Measurements from ENCODE around the gene CNKSR3. TPM values are rescaled to one million over a fixed set of nuclear protein-coding genes. Genes with fewer than 3 reads are reported as not detected.

CNKSR3 gene
- total RNA-seq, 4 donors from 2014 or later, result 4.5 to 7.8 (median 7.0) TPM

DNA sequence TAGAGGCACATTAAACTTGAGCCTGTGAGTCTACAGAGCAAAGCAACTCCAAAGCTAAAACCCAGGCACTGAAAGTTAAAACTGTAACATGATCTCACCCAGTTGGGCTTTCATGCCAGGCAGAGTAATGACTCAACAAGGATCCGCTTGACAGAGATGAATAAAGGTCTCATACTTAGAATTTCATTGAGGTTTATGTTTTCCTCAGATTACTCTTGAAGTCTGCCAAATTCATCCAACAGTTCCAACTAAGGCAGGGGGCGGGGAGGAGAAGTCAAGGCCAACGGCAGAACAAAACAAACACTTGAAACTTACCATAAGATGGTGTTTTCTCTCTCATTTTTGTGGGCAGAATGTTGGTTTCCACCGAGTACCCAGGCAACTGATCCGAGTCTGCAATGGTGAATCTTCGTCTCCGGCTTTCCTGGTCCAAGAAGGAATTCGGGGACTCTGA is 99.8 kb downstream of the CNKSR3 start:
- Histone ChIP-seq H3K36me3 (no peaks in the 10 kb centered on the region), H3K4me3 (replicated peaks in 1 of 3) (no peak overlapping the region), H3K27ac (peak overlapping the region; percentile 50 to 86 (median 82)), H3K9me3 (no peaks in the 10 kb centered on the region), H3K4me1 (peaks cover 12 to 36% of the 10 kb centered on the region in 2 donors), H3K27me3 (no peaks in the 10 kb centered on the region)
- intact Hi-C loops (cut with DNase I), result no loop called here
- 42 to 65% methylated on average over 8 of the region's 8 CpGs for WGBS, 2 donors
- peak; percentile 32 to 66 for DNase-seq
- TF ChIP-seq, protein P1, sequence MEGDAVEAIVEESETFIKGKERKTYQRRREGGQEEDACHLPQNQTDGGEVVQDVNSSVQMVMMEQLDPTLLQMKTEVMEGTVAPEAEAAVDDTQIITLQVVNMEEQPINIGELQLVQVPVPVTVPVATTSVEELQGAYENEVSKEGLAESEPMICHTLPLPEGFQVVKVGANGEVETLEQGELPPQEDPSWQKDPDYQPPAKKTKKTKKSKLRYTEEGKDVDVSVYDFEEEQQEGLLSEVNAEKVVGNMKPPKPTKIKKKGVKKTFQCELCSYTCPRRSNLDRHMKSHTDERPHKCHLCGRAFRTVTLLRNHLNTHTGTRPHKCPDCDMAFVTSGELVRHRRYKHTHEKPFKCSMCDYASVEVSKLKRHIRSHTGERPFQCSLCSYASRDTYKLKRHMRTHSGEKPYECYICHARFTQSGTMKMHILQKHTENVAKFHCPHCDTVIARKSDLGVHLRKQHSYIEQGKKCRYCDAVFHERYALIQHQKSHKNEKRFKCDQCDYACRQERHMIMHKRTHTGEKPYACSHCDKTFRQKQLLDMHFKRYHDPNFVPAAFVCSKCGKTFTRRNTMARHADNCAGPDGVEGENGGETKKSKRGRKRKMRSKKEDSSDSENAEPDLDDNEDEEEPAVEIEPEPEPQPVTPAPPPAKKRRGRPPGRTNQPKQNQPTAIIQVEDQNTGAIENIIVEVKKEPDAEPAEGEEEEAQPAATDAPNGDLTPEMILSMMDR (IDR thresholded peaks at IDR 0.05), result no peak
- TF ChIP-seq POLR2A (IDR thresholded peaks at IDR 0.05), result no peak

DNA sequence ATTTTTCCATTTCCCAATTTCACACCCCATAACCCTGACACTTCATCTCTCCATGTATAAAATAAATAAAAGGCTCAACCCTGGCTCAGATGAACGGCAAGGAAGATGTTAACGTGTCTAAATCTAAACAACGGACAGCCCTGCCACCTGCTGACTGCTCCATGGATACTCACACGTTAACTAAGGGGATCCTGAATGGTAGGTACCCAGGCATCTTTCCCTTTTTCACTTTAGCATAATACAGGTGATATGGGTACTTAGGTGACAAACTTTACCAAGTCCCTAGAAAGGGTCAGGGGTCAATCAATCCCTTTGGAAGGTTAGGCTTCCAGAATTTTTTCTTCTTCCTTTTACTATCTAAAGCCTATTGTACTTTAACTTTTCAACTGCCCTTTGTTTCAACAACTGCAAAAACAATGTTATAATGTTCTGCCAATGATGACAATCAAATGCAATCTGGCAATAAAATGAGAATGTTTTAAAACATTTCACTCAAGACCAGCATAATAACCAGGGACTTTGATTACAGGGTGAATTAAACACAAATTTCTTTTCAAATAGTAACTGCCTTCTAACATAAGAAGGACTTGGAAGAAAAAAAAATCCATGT is 101.5 kb downstream of the CNKSR3 start:
- H3K4me1 ChIP-seq, result peaks cover 16 to 43% of the 10 kb centered on the region in 2 donors
- WGBS, 2 donors, result 57 to 63% methylated on average over 4 of the region's 4 CpGs

DNA sequence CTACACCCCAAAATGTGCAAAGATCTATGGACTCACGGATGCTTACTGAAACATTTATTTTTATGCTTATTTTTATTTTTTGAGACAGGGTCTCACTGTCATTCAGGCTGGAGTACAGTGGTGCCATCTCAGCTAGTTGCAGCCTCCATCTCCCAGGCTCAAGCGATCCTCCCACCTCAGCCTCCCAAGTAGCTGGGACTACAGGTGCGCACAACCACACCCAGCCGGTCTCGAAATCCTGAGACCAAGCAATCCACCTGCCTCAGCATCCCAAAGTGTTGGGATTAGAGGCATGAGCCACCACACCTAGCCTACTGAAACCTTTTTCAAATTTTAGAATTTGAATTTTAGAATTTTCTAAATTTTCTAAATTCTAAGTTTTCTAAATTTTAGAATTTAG is 103.0 kb downstream of the CNKSR3 start:
- no peak for DNase-seq
- intact Hi-C loops (cut with DNase I), result no loop called here
- Histone ChIP-seq H3K27me3 (no peaks in the 10 kb centered on the region), H3K4me1 (peaks cover 16 to 47% of the 10 kb centered on the region in 2 donors), H3K4me3 (replicated peaks in 1 of 3) (no peak overlapping the region), H3K9me3 (no peaks in the 10 kb centered on the region), H3K36me3 (no peaks in the 10 kb centered on the region), H3K27ac (no peak overlapping the region)
- WGBS, 2 donors, result 97 to 98% methylated on average over 5 of the region's 5 CpGs
- no peak for TF ChIP-seq POLR2A (IDR thresholded peaks at IDR 0.05)
- TF ChIP-seq, protein P1 (IDR thresholded peaks at IDR 0.05), result no peak

More for the DNA sequence above, 101.5 kb downstream of the CNKSR3 start:
- Histone ChIP-seq H3K9me3 (no peaks in the 10 kb centered on the region), H3K27me3 (no peaks in the 10 kb centered on the region), H3K4me3 (replicated peaks in 1 of 3) (no peak overlapping the region), H3K27ac (peak overlapping the region in 1 of 3 donors; percentile 82), H3K36me3 (no peaks in the 10 kb centered on the region)
- DNase-seq, result peak; percentile 14 to 15
- intact Hi-C loops (cut with DNase I), result no loop called here
- no peak for TF ChIP-seq POLR2A (IDR thresholded peaks at IDR 0.05)
- TF ChIP-seq, protein P1 (IDR thresholded peaks at IDR 0.05), result peak in 4 of 6 experiments; percentile 26 to 43 (median 34)

DNA sequence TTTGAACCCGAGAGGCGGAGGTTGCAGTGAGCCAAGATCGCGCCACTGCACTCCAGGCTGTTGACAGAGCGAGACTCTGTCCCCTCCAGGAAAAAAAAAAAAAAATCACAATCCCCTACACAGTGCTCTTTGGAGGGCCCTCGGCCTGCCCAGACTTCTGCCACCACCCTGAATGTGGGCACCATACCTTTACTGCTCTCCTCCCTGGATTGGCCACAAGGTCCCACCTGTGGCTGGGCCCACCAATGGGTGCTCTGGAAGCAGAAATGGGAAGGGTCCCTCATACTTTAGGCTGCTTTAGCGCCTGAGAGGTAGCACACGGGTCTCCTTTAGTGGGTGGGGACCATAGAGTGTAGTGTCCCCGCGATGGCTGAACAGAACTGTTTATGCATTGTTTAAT is 103.6 kb downstream of the CNKSR3 start:
- WGBS, 2 donors, result 96 to 97% methylated on average over 9 to 10 of the region's 10 CpGs
- no peak for DNase-seq
- peaks cover 16 to 41% of the 10 kb centered on the region in 2 donors for H3K4me1 ChIP-seq
- no peak overlapping the region for H3K4me3 ChIP-seq (replicated peaks in 1 of 3)
- TF ChIP-seq, protein P1 (IDR thresholded peaks at IDR 0.05), result no peak
- no peak for TF ChIP-seq POLR2A (IDR thresholded peaks at IDR 0.05)
- H3K36me3 ChIP-seq, result no peaks in the 10 kb centered on the region
- no peak overlapping the region for H3K27ac ChIP-seq
- H3K9me3 ChIP-seq, result no peaks in the 10 kb centered on the region
- intact Hi-C loops (cut with DNase I), result no loop called here
- no peaks in the 10 kb centered on the region for H3K27me3 ChIP-seq

DNA sequence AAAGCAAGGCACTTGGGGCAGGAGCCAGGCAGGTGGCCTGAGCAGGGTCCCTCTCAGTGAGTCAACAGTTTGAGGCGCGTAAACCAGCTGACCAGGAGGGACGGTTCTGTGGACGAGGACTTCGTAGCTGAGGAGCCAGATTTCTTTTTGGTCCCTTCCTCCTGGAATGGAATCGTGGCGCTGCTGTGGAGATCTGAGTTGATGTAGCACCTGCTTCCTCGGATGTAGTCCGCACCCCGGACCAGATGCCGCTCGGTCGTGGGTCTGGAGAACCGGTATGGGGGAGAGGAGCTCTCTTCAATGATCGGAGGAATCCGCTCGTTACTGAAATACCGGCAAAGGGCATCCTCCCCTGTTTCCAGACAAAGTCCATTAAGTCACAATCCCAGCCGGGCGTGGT is 104.2 kb downstream of the CNKSR3 start:
- Histone ChIP-seq H3K27me3 (no peaks in the 10 kb centered on the region), H3K36me3 (no peaks in the 10 kb centered on the region), H3K27ac (peak overlapping the region in 1 of 3 donors; percentile 65), H3K4me3 (replicated peaks in 1 of 3) (no peak overlapping the region), H3K9me3 (no peaks in the 10 kb centered on the region), H3K4me1 (peaks cover 16 to 36% of the 10 kb centered on the region in 2 donors)
- WGBS, 2 donors, result 98% methylated on average over 20 of the region's 20 CpGs
- no peak for DNase-seq
- TF ChIP-seq POLR2A (IDR thresholded peaks at IDR 0.05), result no peak
- TF ChIP-seq, protein P1 (IDR thresholded peaks at IDR 0.05), result no peak
- intact Hi-C loops (cut with DNase I), result no loop called here

All from thyroid gland (tissue), 4 donors.